Measurements from ENCODE around the gene GAPVD1. TPM values are rescaled to one million over a fixed set of nuclear protein-coding genes. Genes with fewer than 3 reads are reported as not detected.
A peak's percentile ranks its signal among the peaks of the same experiment; 100 is the strongest.

Gene GAPVD1
- polyA plus RNA-seq, 3 donors = 26.0 to 42.2 (median 35.6) TPM

GRCh38 chr9:125404733-125405132 is 143.1 kb downstream of the GAPVD1 start:
- DNase-seq = no peak

GRCh38 chr9:125405938-125406809 is 144.5 kb downstream of the GAPVD1 start:
- no peak for DNase-seq

GRCh38 chr9:125406810-125407087 is 145.1 kb downstream of the GAPVD1 start:
- no peak for DNase-seq

GRCh38 chr9:125407432-125407973 is 145.9 kb downstream of the GAPVD1 start:
- DNase-seq = no peak

- peak; percentile 76 for DNase-seq
These were observed 146.6 kb downstream of the GAPVD1 start for GRCh38 chr9:125407974-125408900.

- DNase-seq = no peak
These were observed 147.6 kb downstream of the GAPVD1 start for GRCh38 chr9:125409217-125409636.

- peak; percentile 38 for DNase-seq
These were observed 148.3 kb downstream of the GAPVD1 start for GRCh38 chr9:125409637-125410521.

- DNase-seq = no peak
These were observed 148.9 kb downstream of the GAPVD1 start for GRCh38 chr9:125410522-125410894.

GRCh38 chr9:125411171-125411756 is 149.6 kb downstream of the GAPVD1 start:
- no peak for DNase-seq

GRCh38 chr9:125412166-125412565 is 150.5 kb downstream of the GAPVD1 start:
- no peak for DNase-seq

- DNase-seq = no peak
These were observed 152.0 kb downstream of the GAPVD1 start for GRCh38 chr9:125413579-125413978.

GRCh38 chr9:125415583-125416460 is 154.2 kb downstream of the GAPVD1 start:
- no peak for DNase-seq

GRCh38 chr9:125416517-125416916 is 154.9 kb downstream of the GAPVD1 start:
- no peak for DNase-seq

Other genes starting within 250 kb of the GAPVD1 start
- gene SCAI, start 118.3 kb upstream of the GAPVD1 start, polyA plus RNA-seq (ENCODE audit: insufficient read length in 3 of 3) = 10 to 100 TPM in 2 of 3 donors, 1 to 10 TPM in 1; 9.2 to 15.5 (median 13.2) TPM
- gene PPP6C, start 72.0 kb upstream of the GAPVD1 start, polyA plus RNA-seq (ENCODE audit: insufficient read length in 3 of 3) = 10 to 100 TPM; 44.9 to 54.3 (median 51.0) TPM
- gene RABEPK, start 61.3 kb upstream of the GAPVD1 start, polyA plus RNA-seq (ENCODE audit: insufficient read length in 3 of 3) = 10 to 100 TPM; 21.6 to 22.9 (median 22.6) TPM
- 100 to 1,000 TPM; 359 to 421 (median 385) TPM for gene HSPA5, start 20.5 kb upstream of the GAPVD1 start, polyA plus RNA-seq (ENCODE audit: insufficient read length in 3 of 3)